HCT116 (cell line): Measurements from ENCODE around the gene ADAMTS19. TPM values are rescaled to one million over a fixed set of nuclear protein-coding genes. Genes with fewer than 3 reads are reported as not detected.
A peak's percentile ranks its signal among the peaks of the same experiment; 100 is the strongest.

Experiments used
- ATAC-seq: fragments of 200-7000 bp; cut with Tn5 transposase; 2 replicates; pipeline ENCODE4 v1.9.1; 2020; ENCODE audit warnings: mild to moderate bottlenecking, moderate library complexity
- BruUV-seq: library from RNA; stranded (reverse); fragments of 400-500 nt; replicated peaks from 2 replicates; lab custom pipeline; 2021; lab: Mats Ljungman, UMichigan
- CTCF ChIA-PET: fragments of 300-600 bp; sonication (Branson Sonifier 250); formaldehyde crosslinking; loops from one replicate; lab custom pipeline; 2021; ENCODE audit warnings: antibody characterized with exemption; lab: Charles Lee
- POLR2A ChIA-PET: fragments of 300-600, 350-600 bp; sonication (Branson Sonifier 250); formaldehyde crosslinking; loops from one replicate; lab custom pipeline; 2021; ENCODE audit warnings: antibody characterized with exemption; lab: Charles Lee
- RAD21 ChIA-PET, 2 experiments: fragments of 300-600 bp; sonication (Branson Sonifier 250); formaldehyde crosslinking; loops; one replicate each; lab custom pipeline; 2023; ENCODE audit warnings: low total read pairs in 2 of 2; ENCODE audit not compliant: uncharacterized antibody in 2 of 2, unreplicated experiment in 2 of 2, low non-redundant PET in 1 of 2; lab: Charles Lee
- DNase-seq: peaks from one replicate; pipeline ENCODE4 v3.0.0-alpha.2; 2010; ENCODE audit warnings: low read depth, low spot score
- H2AFZ ChIP-seq: fragments of 200-600 bp; shearing (Covaris generic), sonication (generic); 2 replicates; pipeline ENCODE4 v1.6.1; 2017; ENCODE audit warnings: low read depth, mixed run types, mixed read lengths, antibody characterized with exemption, low read length; ENCODE audit not compliant: poor library complexity, severe bottlenecking
- H3K27ac ChIP-seq: 2 replicates; pipeline ENCODE4 v1.5.1; 2012; ENCODE audit warnings: low read depth, low read length
- H3K27me3 ChIP-seq: fragments of 200-600 bp; sonication (generic); 2 replicates; pipeline ENCODE4 v1.6.1; 2016; ENCODE audit warnings: mixed run types, low read length, mixed read lengths; ENCODE audit not compliant: insufficient read depth
- H3K36me3 ChIP-seq, 2 experiments: fragments of 200-500 bp in 1 of 2; fragments of 200-600 bp in 1 of 2; sonication (Bioruptor generic) in 1 of 2; sonication (generic) in 1 of 2; 2 replicates each; pipeline versions ENCODE4 v1.5.1 to v1.6.1; 2014 to 2016; ENCODE audit warnings: low read length in 2 of 2, inconsistent platforms in 1 of 2, mixed read lengths in 1 of 2, mixed run types in 1 of 2; ENCODE audit not compliant: insufficient read depth in 2 of 2, control insufficient read depth in 1 of 2
- H3K4me1 ChIP-seq, 2 experiments: fragments of 200-600 bp in 1 of 2; sonication (generic) in 1 of 2; 2 replicates each; pipeline versions ENCODE4 v1.5.1 to v1.6.1; 2012 to 2017; ENCODE audit warnings: low read length in 2 of 2, inconsistent platforms in 1 of 2, mild to moderate bottlenecking in 1 of 2, mixed read lengths in 1 of 2, mixed run types in 1 of 2, moderate library complexity in 1 of 2; ENCODE audit not compliant: insufficient read depth in 2 of 2, control insufficient read depth in 1 of 2
- H3K4me2 ChIP-seq: fragments of 200-600 bp; sonication (generic); 2 replicates; pipeline ENCODE4 v1.6.1; 2017; ENCODE audit warnings: mixed run types, low read length, mixed read lengths
- H3K4me3 ChIP-seq, 2 experiments: fragments of 200-600 bp in 1 of 2; sonication (generic) in 1 of 2; replicated peaks in 1 of 2; 2 replicates each; pipeline ENCODE4 v1.5.1; 2011 to 2016; ENCODE audit warnings: low read length in 2 of 2, control low read depth in 1 of 2, low read depth in 1 of 2, mild to moderate bottlenecking in 1 of 2, mixed read lengths in 1 of 2, mixed run types in 1 of 2
- H3K79me2 ChIP-seq: fragments of 200-600 bp; sonication (generic); 2 replicates; pipeline ENCODE4 v1.6.1; 2017; ENCODE audit warnings: mild to moderate bottlenecking, mixed run types, low read length, moderate library complexity, mixed read lengths; ENCODE audit not compliant: insufficient read depth
- H3K9ac ChIP-seq: fragments of 200-600 bp; sonication (generic); 2 replicates; pipeline ENCODE4 v1.6.1; 2016; ENCODE audit warnings: low read length, mixed read lengths
- H3K9me2 ChIP-seq: fragments of 200-600 bp; sonication (generic), shearing (Covaris generic); 2 replicates; pipeline ENCODE4 v1.6.1; 2017; ENCODE audit warnings: mixed run types, mild to moderate bottlenecking, moderate library complexity; ENCODE audit not compliant: insufficient read depth
- H3K9me3 ChIP-seq, 2 experiments: fragments of 200-500 bp in 1 of 2; fragments of 200-600 bp in 1 of 2; sonication (Bioruptor generic) in 1 of 2; sonication (generic) in 1 of 2; 2 replicates each; pipeline ENCODE4 v1.6.1; 2014 to 2017; ENCODE audit warnings: low read length in 2 of 2, mixed read lengths in 2 of 2, inconsistent platforms in 1 of 2, low read depth in 1 of 2, mild to moderate bottlenecking in 1 of 2, mixed run types in 1 of 2, moderate library complexity in 1 of 2; ENCODE audit not compliant: control insufficient read depth in 1 of 2, insufficient read depth in 1 of 2
- H4K20me1 ChIP-seq: fragments of 200-600 bp; sonication (generic), shearing (Covaris generic); 2 replicates; pipeline ENCODE4 v1.6.1; 2017; ENCODE audit warnings: mixed run types, mild to moderate bottlenecking, moderate library complexity; ENCODE audit not compliant: insufficient read depth
- EZH2phosphoT487 ChIP-seq: fragments of 200-600 bp; IDR thresholded peaks from 2 replicates; pipeline ENCODE4 v1.6.1; 2018; ENCODE audit warnings: antibody characterized with exemption, borderline replicate concordance
- FOSL1 ChIP-seq: IDR thresholded peaks from 2 replicates; pipeline ENCODE4 v1.6.1; 2012; ENCODE audit warnings: low read depth
- POLR2A ChIP-seq: IDR thresholded peaks from 2 replicates; pipeline ENCODE4 v1.7.0; 2011; ENCODE audit warnings: borderline replicate concordance; ENCODE audit not compliant: insufficient read depth, insufficient read length; ENCODE audit errors: extremely low read depth
- RAD21 ChIP-seq: IDR thresholded peaks from 2 replicates; pipeline ENCODE4 v1.6.1; 2012; ENCODE audit warnings: low read depth, mild to moderate bottlenecking
- ZNF274 ChIP-seq: fragments of 200-500 bp; sonication (Bioruptor generic); IDR thresholded peaks from 2 replicates; pipeline ENCODE4 v1.6.1; 2014; ENCODE audit warnings: mild to moderate bottlenecking, low read depth, low read length, inconsistent platforms
- intact Hi-C: fragments of 100-400 bp; cut with micrococcal nuclease; formaldehyde crosslinking; loops from 2 replicates; pipeline ENCODE4 v1.10.0; 2022
- total RNA-seq: library from RNA; stranded (reverse); gene quantifications from one replicate; pipeline ENCODE4 v1.2.1, GENCODE V29; 2021; ENCODE audit not compliant: unreplicated experiment
- TF ChIP-seq, protein P1 (sequence below), 3 experiments: fragments of 200-600 bp in 1 of 3; sonication (generic) in 1 of 3; IDR thresholded peaks in 2 of 3; conservative IDR thresholded peaks in 1 of 3; 2 replicates each; pipeline ENCODE4 v1.5.1; 2012 to 2017; ENCODE audit warnings: low read depth in 2 of 3, low read length in 2 of 3, antibody characterized with exemption in 1 of 3, borderline replicate concordance in 1 of 3, control low read depth in 1 of 3, mild to moderate bottlenecking in 1 of 3, mixed read lengths in 1 of 3, mixed run types in 1 of 3, moderate library complexity in 1 of 3; ENCODE audit not compliant: insufficient read depth in 1 of 3

ADAMTS19 gene
- total RNA-seq, 1 experiment from 2014 or later = not detected

DNA sequence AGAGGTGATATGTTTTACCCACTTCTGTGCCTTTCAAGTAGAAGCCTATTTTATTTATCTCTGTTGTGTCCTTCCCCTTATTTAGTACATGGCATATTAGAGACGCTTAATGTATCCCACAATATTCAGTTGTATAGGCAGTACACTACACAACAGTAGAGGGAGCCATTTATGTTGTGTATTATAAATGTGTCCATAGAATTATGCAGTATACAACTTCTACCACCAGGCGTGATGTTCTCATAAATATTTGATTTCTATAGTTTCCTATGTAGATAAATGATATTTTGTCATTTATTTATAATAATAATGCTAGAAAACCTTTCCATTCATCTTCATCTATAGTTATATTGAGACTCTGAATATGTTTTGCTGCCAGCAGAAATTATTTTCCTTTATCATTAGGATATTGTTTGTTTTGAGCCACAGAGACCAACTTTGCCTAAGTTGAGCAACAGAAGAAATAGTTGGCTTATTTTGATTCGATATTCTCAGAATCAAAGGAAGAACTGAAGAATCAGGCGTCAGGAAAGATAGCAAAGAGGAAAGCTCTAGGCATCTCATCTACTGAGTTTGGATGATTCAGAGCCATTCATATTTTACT, 81.7 kb downstream of the ADAMTS19 start:
- Histone ChIP-seq H3K9ac (no peak overlapping the region), H3K4me2 (no peak overlapping the region), H3K79me2 (no peaks in the 10 kb centered on the region), H3K9me2 (no peaks in the 10 kb centered on the region), H2AFZ (peak overlapping the region; percentile 30), H3K9me3 (no peaks in the 10 kb centered on the region), H4K20me1 (no peaks in the 10 kb centered on the region), H3K27me3 (no peaks in the 10 kb centered on the region), H3K36me3 (no peaks in the 10 kb centered on the region), H3K4me3 (no peak overlapping the region), H3K4me1 (no peaks in the 10 kb centered on the region), H3K27ac (no peak overlapping the region)
- ChIA-PET CTCF (no interaction called here), POLR2A (no interaction called here), RAD21 (no interaction called here)
- ATAC-seq = peak; percentile 98
- DNase-seq = peak; percentile 48
- TF ChIP-seq POLR2A (no peak), RAD21 (peak; percentile 58)
- TF ChIP-seq, protein P1, sequence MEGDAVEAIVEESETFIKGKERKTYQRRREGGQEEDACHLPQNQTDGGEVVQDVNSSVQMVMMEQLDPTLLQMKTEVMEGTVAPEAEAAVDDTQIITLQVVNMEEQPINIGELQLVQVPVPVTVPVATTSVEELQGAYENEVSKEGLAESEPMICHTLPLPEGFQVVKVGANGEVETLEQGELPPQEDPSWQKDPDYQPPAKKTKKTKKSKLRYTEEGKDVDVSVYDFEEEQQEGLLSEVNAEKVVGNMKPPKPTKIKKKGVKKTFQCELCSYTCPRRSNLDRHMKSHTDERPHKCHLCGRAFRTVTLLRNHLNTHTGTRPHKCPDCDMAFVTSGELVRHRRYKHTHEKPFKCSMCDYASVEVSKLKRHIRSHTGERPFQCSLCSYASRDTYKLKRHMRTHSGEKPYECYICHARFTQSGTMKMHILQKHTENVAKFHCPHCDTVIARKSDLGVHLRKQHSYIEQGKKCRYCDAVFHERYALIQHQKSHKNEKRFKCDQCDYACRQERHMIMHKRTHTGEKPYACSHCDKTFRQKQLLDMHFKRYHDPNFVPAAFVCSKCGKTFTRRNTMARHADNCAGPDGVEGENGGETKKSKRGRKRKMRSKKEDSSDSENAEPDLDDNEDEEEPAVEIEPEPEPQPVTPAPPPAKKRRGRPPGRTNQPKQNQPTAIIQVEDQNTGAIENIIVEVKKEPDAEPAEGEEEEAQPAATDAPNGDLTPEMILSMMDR (IDR thresholded peaks at IDR 0.05 in 2 of 3, conservative IDR thresholded peaks at IDR 0.05 in 1 of 3; ENCODE audit: borderline replicate concordance in 1 of 3, insufficient read depth in 1 of 3, low read depth in 2 of 3, low read length in 2 of 3) = peak; percentile 59 to 95 (median 74)
- intact Hi-C loops = loop anchor here (2.0 to 10.0 kb wide), 3 partner anchors 227 to 367 kb away; no protein-coding TSS in a partner anchor
- no TSS peak for BruUV-seq

- Histone ChIP-seq H3K79me2 (no peaks in the 10 kb centered on the region), H3K9ac (no peak overlapping the region), H3K4me2 (no peak overlapping the region), H3K9me2 (no peaks in the 10 kb centered on the region), H3K4me1 (no peaks in the 10 kb centered on the region), H2AFZ (no peak overlapping the region), H3K4me3 (no peak overlapping the region), H4K20me1 (no peaks in the 10 kb centered on the region), H3K9me3 (no peaks in the 10 kb centered on the region), H3K27ac (no peak overlapping the region), H3K27me3 (no peaks in the 10 kb centered on the region), H3K36me3 (no peaks in the 10 kb centered on the region)
- CTCF ChIA-PET = no interaction called here
- intact Hi-C loops = loop anchor here (10.0 kb wide), 2 partner anchors 308 to 372 kb away; no protein-coding TSS in a partner anchor
- BruUV-seq = no TSS peak
- ATAC-seq = no peak
- RAD21 ChIA-PET = no interaction called here
- DNase-seq = no peak
- TF ChIP-seq FOSL1 (no peak), RAD21 (no peak), EZH2phosphoT487 (no peak), ZNF274 (no peak), POLR2A (no peak)
- POLR2A ChIA-PET = no interaction called here
These were observed 87.0 kb downstream of the ADAMTS19 start for GRCh38 chr5:129547137-129547536.
